ENCODE data around the gene JAG2. TPM values are rescaled to one million over a fixed set of nuclear protein-coding genes. Genes with fewer than 3 reads are reported as not detected.

JAG2 gene
- total RNA-seq, 1 experiment from 2014 or later = 12.2 TPM

DNA sequence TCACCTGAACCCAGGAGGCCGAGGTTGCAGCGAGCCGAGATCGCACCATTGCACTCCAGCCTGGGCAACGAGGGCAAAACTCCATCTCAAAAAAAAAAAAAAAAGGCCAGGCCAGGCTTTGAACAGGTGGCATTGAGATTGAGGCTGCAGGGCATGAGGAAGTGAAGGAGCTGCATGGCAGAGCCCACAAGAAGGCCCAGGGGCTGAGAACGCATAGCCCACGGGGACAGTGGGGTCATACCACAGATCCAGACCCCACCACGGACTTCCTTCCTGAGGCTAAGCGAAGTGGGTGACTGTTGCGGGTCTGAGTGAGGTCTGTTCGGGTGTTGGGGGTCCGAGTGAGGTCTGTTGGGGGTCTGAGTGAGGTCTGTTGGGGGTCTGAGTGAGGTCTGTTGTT is 7.8 kb downstream of the JAG2 start:
- CTCF ChIA-PET = interaction anchor here (0.7 to 1.9 kb wide), 4 partner anchors 67 to 117 kb away, joined by 3 to 6 read pairs (median 5); no protein-coding TSS in a partner anchor
- no peaks in the 10 kb centered on the region; the same call in 1 of the 2 replicates for H3K27me3 Mint-ChIP-seq (ENCODE audit: low read depth)
- H3K4me1 Mint-ChIP-seq = no peaks in the 10 kb centered on the region; the same call in 1 of the 2 replicates
- no peak overlapping the region for H3K27ac Mint-ChIP-seq
- H3K36me3 Mint-ChIP-seq = no peaks in the 10 kb centered on the region
- no peak for DNase-seq (ENCODE audit: low spot score)
- H3K4me3 Mint-ChIP-seq = no peak overlapping the region
- TF ChIP-seq ZNF423 (CRISPR knock-in tag; IDR thresholded peaks at IDR 0.05) (no peak), PRRX2 (CRISPR knock-in tag; IDR thresholded peaks at IDR 0.05) (no peak), RELA (CRISPR knock-in tag; IDR thresholded peaks at IDR 0.05; ENCODE audit: borderline replicate concordance) (no peak), RORB (CRISPR knock-in tag; IDR thresholded peaks at IDR 0.05) (no peak), TEAD4 (CRISPR knock-in tag; IDR thresholded peaks at IDR 0.05) (no peak), FOXJ3 (CRISPR knock-in tag; IDR thresholded peaks at IDR 0.05; ENCODE audit: borderline replicate concordance) (no peak), ZNF396 (CRISPR knock-in tag; IDR thresholded peaks at IDR 0.05; ENCODE audit: borderline replicate concordance) (no peak), ZNF232 (CRISPR knock-in tag; IDR thresholded peaks at IDR 0.05) (no peak), ESRRA (CRISPR knock-in tag; IDR thresholded peaks at IDR 0.05; ENCODE audit: borderline replicate concordance) (no peak), OVOL2 (CRISPR knock-in tag; IDR thresholded peaks at IDR 0.05; ENCODE audit: borderline replicate concordance) (no peak), NFYB (CRISPR knock-in tag; conservative IDR thresholded peaks at IDR 0.05; ENCODE audit: low read depth) (no peak), ELF4 (CRISPR knock-in tag; IDR thresholded peaks at IDR 0.05; ENCODE audit: low read depth) (no peak)
- TF ChIP-seq, protein P1, sequence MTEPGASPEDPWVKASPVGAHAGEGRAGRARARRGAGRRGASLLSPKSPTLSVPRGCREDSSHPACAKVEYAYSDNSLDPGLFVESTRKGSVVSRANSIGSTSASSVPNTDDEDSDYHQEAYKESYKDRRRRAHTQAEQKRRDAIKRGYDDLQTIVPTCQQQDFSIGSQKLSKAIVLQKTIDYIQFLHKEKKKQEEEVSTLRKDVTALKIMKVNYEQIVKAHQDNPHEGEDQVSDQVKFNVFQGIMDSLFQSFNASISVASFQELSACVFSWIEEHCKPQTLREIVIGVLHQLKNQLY (CRISPR knock-in tag; IDR thresholded peaks at IDR 0.05) = no peak
- TF ChIP-seq, protein P2, sequence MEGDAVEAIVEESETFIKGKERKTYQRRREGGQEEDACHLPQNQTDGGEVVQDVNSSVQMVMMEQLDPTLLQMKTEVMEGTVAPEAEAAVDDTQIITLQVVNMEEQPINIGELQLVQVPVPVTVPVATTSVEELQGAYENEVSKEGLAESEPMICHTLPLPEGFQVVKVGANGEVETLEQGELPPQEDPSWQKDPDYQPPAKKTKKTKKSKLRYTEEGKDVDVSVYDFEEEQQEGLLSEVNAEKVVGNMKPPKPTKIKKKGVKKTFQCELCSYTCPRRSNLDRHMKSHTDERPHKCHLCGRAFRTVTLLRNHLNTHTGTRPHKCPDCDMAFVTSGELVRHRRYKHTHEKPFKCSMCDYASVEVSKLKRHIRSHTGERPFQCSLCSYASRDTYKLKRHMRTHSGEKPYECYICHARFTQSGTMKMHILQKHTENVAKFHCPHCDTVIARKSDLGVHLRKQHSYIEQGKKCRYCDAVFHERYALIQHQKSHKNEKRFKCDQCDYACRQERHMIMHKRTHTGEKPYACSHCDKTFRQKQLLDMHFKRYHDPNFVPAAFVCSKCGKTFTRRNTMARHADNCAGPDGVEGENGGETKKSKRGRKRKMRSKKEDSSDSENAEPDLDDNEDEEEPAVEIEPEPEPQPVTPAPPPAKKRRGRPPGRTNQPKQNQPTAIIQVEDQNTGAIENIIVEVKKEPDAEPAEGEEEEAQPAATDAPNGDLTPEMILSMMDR (IDR thresholded peaks at IDR 0.05) = no peak
- no peaks in the 10 kb centered on the region for H3K9me3 Mint-ChIP-seq
- POLR2A ChIA-PET = interaction anchor here (0.7 kb wide), 1 partner anchor 237 kb away, joined by 3 read pairs; the partner anchor contains the start of gene TEX22
- no peak for ATAC-seq

DNA sequence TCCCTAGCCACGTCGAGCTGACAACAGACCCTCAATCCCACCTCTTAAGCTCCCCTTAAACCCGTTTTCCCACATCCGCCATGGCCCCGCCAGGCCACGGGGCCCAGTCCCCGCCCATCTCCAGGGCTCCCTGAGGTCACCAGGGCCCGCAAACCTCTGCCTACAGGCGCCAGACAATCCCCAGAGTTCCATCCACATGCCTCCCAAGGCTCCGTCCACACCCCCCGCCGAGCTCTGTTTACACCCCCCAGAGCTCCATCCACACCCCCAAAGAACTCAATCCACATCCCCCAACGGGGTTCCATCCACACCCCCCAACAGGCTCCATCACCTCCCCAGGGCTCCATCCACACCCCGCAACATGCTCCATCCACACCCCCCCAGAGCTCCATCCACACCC is 9.2 kb downstream of the JAG2 start:
- H3K4me3 Mint-ChIP-seq = no peak overlapping the region
- POLR2A ChIA-PET = no interaction called here
- DNase-seq (ENCODE audit: low spot score) = no peak
- H3K27ac Mint-ChIP-seq = no peak overlapping the region
- CTCF ChIA-PET = interaction anchor here (0.8 kb wide), 1 partner anchor 22 kb away, joined by 8 read pairs; no protein-coding TSS in a partner anchor
- H3K4me1 Mint-ChIP-seq = no peaks in the 10 kb centered on the region; the same call in 1 of the 2 replicates
- ATAC-seq = no peak
- TF ChIP-seq ZNF138 (CRISPR knock-in tag; conservative IDR thresholded peaks at IDR 0.05) (no peak), KAT7 (CRISPR knock-in tag; IDR thresholded peaks at IDR 0.05; ENCODE audit: borderline replicate concordance) (no peak), EMX1 (CRISPR knock-in tag; IDR thresholded peaks at IDR 0.05) (no peak)
- TF ChIP-seq, protein P3, sequence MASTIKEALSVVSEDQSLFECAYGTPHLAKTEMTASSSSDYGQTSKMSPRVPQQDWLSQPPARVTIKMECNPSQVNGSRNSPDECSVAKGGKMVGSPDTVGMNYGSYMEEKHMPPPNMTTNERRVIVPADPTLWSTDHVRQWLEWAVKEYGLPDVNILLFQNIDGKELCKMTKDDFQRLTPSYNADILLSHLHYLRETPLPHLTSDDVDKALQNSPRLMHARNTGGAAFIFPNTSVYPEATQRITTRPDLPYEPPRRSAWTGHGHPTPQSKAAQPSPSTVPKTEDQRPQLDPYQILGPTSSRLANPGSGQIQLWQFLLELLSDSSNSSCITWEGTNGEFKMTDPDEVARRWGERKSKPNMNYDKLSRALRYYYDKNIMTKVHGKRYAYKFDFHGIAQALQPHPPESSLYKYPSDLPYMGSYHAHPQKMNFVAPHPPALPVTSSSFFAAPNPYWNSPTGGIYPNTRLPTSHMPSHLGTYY (CRISPR knock-in tag; IDR thresholded peaks at IDR 0.05) = no peak
- TF ChIP-seq, protein P1 (CRISPR knock-in tag; IDR thresholded peaks at IDR 0.05) = no peak
- no peaks in the 10 kb centered on the region for H3K27me3 Mint-ChIP-seq (ENCODE audit: low read depth)
- no peaks in the 10 kb centered on the region for H3K36me3 Mint-ChIP-seq
- H3K9me3 Mint-ChIP-seq = no peaks in the 10 kb centered on the region

DNA sequence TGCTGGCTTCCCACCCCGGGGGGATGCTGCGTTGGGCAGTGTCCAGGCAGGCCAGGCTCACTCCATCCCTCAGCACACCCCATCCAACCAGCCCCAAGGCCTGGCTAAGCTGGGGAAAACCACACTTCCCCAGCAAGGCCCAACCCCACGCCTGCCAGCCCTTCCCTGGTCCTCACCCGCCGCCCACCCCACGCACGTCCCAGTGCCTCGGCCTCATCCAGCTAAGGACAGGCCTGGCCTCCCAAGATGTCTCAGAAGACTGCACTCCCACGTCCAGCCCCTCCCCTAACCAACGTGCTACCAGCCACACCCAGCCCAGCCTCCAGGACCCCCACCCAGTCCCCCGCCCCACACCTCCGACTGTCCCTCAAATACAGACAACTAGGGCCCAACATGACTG is 9.8 kb downstream of the JAG2 start:
- Mint-ChIP-seq H3K4me1 (no peaks in the 10 kb centered on the region; the same call in 1 of the 2 replicates), H3K4me3 (no peak overlapping the region), H3K9me3 (no peaks in the 10 kb centered on the region), H3K27me3 (ENCODE audit: low read depth) (no peaks in the 10 kb centered on the region), H3K27ac (no peak overlapping the region), H3K36me3 (no peaks in the 10 kb centered on the region)
- CTCF ChIA-PET = interaction anchor here (0.8 kb wide), 1 partner anchor 23 kb away, joined by 8 read pairs; no protein-coding TSS in a partner anchor
- TF ChIP-seq GTF2I (CRISPR knock-in tag; conservative IDR thresholded peaks at IDR 0.05) (no peak), PRRX2 (CRISPR knock-in tag; IDR thresholded peaks at IDR 0.05) (no peak), NFE2L1 (CRISPR knock-in tag; IDR thresholded peaks at IDR 0.05) (no peak), SMAD3 (CRISPR knock-in tag; IDR thresholded peaks at IDR 0.05; ENCODE audit: borderline replicate concordance) (no peak), TEAD4 (CRISPR knock-in tag; IDR thresholded peaks at IDR 0.05) (no peak), SMAD4 (CRISPR knock-in tag; IDR thresholded peaks at IDR 0.05) (no peak), ETV6 (CRISPR knock-in tag; IDR thresholded peaks at IDR 0.05) (no peak)
- TF ChIP-seq, protein P4, sequence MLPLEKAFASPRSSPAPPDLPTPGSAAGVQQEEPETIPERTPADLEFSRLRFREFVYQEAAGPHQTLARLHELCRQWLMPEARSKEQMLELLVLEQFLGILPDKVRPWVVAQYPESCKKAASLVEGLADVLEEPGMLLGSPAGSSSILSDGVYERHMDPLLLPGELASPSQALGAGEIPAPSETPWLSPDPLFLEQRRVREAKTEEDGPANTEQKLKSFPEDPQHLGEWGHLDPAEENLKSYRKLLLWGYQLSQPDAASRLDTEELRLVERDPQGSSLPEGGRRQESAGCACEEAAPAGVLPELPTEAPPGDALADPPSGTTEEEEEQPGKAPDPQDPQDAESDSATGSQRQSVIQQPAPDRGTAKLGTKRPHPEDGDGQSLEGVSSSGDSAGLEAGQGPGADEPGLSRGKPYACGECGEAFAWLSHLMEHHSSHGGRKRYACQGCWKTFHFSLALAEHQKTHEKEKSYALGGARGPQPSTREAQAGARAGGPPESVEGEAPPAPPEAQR (CRISPR knock-in tag; IDR thresholded peaks at IDR 0.05) = no peak
- POLR2A ChIA-PET = no interaction called here
- ATAC-seq (no peak), DNase-seq (ENCODE audit: low spot score) (no peak)

All from WTC11 (cell line).